ENCODE results near the gene RGMB.

Gene RGMB

DNA sequence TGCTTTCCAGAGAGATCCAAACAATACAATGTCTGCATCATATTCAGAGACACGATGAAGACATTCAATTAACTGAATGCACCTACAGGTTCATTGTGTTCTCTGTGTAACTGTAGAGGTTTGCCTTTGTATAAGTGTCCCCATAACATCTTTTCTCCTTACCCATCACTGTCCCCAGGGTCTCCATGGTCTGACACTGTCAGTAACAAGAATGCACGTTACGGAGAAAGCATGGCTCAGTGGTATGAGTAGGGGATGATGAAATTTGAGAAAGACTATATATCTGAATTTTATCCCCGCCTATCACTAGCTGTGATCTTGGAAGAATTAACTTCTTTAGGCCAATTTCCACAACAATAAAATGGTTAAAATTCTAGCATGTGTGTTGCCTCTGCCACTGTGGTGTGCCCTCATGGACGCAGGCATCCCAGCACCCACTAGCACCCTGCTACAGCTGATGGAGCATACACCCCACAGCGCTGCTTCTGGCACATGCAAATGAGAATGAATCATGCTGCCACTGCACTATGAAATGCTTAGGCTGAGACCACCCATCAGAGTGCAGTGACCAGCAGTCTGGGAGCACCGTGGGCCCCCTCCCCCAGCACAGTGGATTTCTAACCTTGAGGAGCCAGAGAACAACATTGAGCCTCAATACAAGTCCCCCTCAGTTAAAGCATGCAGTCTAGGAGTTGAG lies 54.3 kb downstream of the RGMB start:
- DNase-seq (ENCODE audit: low read depth), result no peak

DNA sequence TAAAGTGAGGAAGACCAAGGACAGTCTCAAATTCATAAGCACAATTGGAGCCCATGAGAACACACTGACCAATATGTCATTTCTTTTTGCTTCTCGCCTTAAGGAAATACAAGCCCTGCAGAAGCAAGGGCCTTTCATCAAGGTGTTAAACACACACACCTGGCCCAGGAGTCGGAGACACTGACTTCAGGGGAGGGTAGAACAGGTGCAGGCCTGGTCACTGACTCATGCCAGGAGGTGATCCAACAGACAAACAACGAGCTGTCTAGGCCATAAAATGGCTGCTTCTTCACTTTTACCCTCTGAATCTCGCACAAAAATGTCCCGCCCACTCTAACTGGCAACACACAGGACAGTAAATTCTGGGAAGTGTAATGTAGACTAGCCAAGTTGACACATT lies 62.7 kb downstream of the RGMB start:
- no peak for DNase-seq (ENCODE audit: low read depth)

- no peak for DNase-seq (ENCODE audit: low read depth)
Observed at GRCh38 chr5:98839469-98840383, 66.3 kb downstream of the RGMB start.

DNA sequence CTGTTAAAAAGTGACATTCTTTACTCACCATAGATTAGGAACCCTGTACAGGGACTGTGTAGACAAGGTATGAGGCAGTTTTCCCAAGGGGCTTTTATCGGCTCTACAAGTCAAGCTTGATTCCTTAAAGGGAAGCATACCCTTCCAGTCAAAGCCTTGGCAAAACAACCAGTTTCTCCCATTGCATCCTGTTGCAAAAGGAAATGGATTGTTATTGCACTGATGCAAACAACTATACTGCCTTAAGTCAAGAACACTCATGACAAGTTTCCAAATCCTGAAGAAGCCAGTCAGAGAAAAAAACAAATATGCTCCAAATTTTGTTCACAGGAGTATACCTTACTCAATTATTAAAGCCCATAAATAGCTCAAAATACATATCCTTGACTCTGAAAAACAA lies 67.5 kb downstream of the RGMB start:
- DNase-seq (ENCODE audit: low read depth), result no peak

DNA sequence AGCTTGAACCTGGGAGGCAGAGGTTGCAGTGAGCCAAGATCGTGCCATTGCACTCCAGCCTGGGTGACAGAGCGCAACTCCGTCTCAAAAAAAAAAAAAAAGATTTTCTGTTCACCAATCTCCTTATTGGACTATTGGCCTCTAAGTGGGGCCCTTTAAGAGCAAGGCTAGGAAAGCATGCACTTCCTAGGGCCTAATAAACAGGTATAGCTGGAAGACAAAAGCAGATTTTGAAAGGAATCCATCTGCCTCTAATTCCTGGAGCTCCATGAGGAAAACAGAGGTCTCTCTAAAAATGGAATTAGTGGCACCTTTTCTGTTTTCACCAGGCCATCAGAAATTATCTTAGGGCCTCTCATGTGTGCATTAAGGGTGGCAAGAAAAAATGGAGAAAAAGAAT lies 70.0 kb downstream of the RGMB start:
- DNase-seq (ENCODE audit: low read depth), result no peak

DNA sequence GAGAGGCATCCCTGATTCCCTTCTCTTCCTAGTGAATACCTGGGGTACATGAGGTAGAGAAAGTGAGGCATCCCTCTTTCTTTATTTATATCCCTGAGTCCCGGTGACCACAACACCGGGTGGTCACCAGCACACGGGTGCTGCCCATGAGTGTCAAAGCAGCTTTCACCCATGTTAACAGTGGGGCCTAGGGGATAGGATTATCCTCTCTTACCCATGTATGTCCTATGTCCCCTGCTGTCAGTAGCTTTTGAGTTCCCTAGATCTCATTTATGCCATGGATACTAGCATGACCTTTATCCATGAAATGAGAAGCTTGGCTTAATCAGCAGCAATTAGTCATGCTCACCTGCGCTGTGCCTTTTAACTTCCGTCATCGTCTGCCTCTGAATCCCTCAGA lies 71.4 kb downstream of the RGMB start:
- DNase-seq (ENCODE audit: low read depth), result no peak

- DNase-seq (ENCODE audit: low read depth), result no peak
Observed at GRCh38 chr5:98845878-98846277, 72.4 kb downstream of the RGMB start.

Data from activated T-helper 1 cell treated with Interleukin-2 at 50 U/mL for 16 hours (primary cell).